CD14-positive monocyte (primary cell): ENCODE results near the gene RMI1. TPM values are rescaled to one million over a fixed set of nuclear protein-coding genes. Genes with fewer than 3 reads are reported as not detected.

ENCODE experiments used
- DNase-seq, 3 donors: peaks; one replicate each; pipeline ENCODE4 v3.0.0-alpha.2; 2011 to 2022
- H2AFZ ChIP-seq: 2 replicates; pipeline ENCODE4 v1.6.0; 2012; ENCODE audit warnings: mild to moderate bottlenecking, low read depth, low read length, inconsistent platforms; ENCODE audit not compliant: insufficient read depth, poor library complexity, severe bottlenecking
- H3K27ac ChIP-seq, 2 donors: 1 replicate in 1 of 2; 2 replicates in 1 of 2; pipeline ENCODE4 v1.5.1; 2012 to 2013; ENCODE audit warnings: low read length in 2 of 2, control low read depth in 1 of 2, inconsistent platforms in 1 of 2, low read depth in 1 of 2, mild to moderate bottlenecking in 1 of 2
- H3K27me3 ChIP-seq, 2 donors: one replicate each; pipeline versions ENCODE4 v1.6.0 to v1.6.1; 2011 to 2013; ENCODE audit warnings: low read length in 2 of 2; ENCODE audit not compliant: control insufficient read depth in 2 of 2, insufficient read depth in 2 of 2
- H3K36me3 ChIP-seq, 2 donors: replicated peaks in 1 of 2; 1 replicate in 1 of 2; 2 replicates in 1 of 2; pipeline versions ENCODE4 v1.5.1 to v1.6.1; 2012 to 2013; ENCODE audit warnings: low read length in 2 of 2, control low read depth in 1 of 2, inconsistent platforms in 1 of 2, mild to moderate bottlenecking in 1 of 2; ENCODE audit not compliant: insufficient read depth in 2 of 2, control insufficient read depth in 1 of 2
- H3K4me1 ChIP-seq, 2 donors: 1 replicate in 1 of 2; 2 replicates in 1 of 2; pipeline versions ENCODE4 v1.5.1 to v1.6.1; 2012 to 2013; ENCODE audit warnings: low read length in 2 of 2, control low read depth in 1 of 2, inconsistent platforms in 1 of 2, mild to moderate bottlenecking in 1 of 2, moderate library complexity in 1 of 2; ENCODE audit not compliant: insufficient read depth in 2 of 2, control insufficient read depth in 1 of 2
- H3K4me2 ChIP-seq: replicated peaks from 2 replicates; pipeline ENCODE3; 2012; ENCODE audit warnings: low read length, moderate library complexity, mild to moderate bottlenecking; ENCODE audit not compliant: poor library complexity, severe bottlenecking; ENCODE audit errors: extremely low read depth
- H3K4me3 ChIP-seq, 3 experiments: fragments of 200-600 bp in 1 of 3; sonication (generic) in 1 of 3; replicated peaks in 1 of 3; 1 replicate in 2 of 3; 2 replicates in 1 of 3; pipeline ENCODE4 v1.5.1; 2011 to 2013; ENCODE audit warnings: low read length in 3 of 3, mild to moderate bottlenecking in 3 of 3, control low read depth in 2 of 3, low read depth in 2 of 3, inconsistent platforms in 1 of 3, moderate library complexity in 1 of 3
- H3K79me2 ChIP-seq: 2 replicates; pipeline ENCODE4 v1.6.0; 2012; ENCODE audit warnings: mild to moderate bottlenecking, control low read depth, inconsistent platforms, low read length, moderate library complexity; ENCODE audit not compliant: insufficient read depth
- H3K9ac ChIP-seq: 2 replicates; pipeline ENCODE4 v1.6.0; 2017; ENCODE audit warnings: low read length, mild to moderate bottlenecking; ENCODE audit not compliant: insufficient read depth, poor library complexity, severe bottlenecking
- H3K9me3 ChIP-seq, 2 donors: replicated peaks in 1 of 2; 1 replicate in 1 of 2; 2 replicates in 1 of 2; pipeline versions ENCODE4 v1.5.1 to v1.6.1; 2012 to 2013; ENCODE audit warnings: low read length in 2 of 2, control low read depth in 1 of 2; ENCODE audit not compliant: control insufficient read depth in 1 of 2, insufficient read depth in 1 of 2
- H4K20me1 ChIP-seq: 2 replicates; pipeline ENCODE4 v1.6.0; 2012; ENCODE audit warnings: mild to moderate bottlenecking, low read length, control low read depth, moderate library complexity; ENCODE audit not compliant: insufficient read depth
- H3K27ac Mint-ChIP-seq, 7 donors: one replicate each; pipeline ENCODE4 v1.8.0; 2020; ENCODE audit warnings: mild to moderate bottlenecking in 7 of 7, mixed read lengths in 7 of 7, moderate library complexity in 6 of 7, inconsistent platforms in 2 of 7
- H3K27me3 Mint-ChIP-seq, 3 donors: one replicate each; pipeline ENCODE4 v1.8.0; 2021 to 2022; ENCODE audit warnings: low read depth in 3 of 3, mild to moderate bottlenecking in 3 of 3, mixed read lengths in 3 of 3, moderate library complexity in 3 of 3, inconsistent platforms in 1 of 3
- H3K36me3 Mint-ChIP-seq, 2 donors: one replicate each; pipeline ENCODE4 v1.8.0; 2020; ENCODE audit warnings: mixed read lengths in 2 of 2, inconsistent platforms in 1 of 2, mild to moderate bottlenecking in 1 of 2
- H3K4me1 Mint-ChIP-seq: one replicate; pipeline ENCODE4 v1.8.0; 2020; ENCODE audit warnings: mild to moderate bottlenecking, mixed read lengths
- H3K4me3 Mint-ChIP-seq, 2 donors: one replicate each; pipeline ENCODE4 v1.8.0; 2020; ENCODE audit warnings: mild to moderate bottlenecking in 2 of 2, mixed read lengths in 2 of 2, moderate library complexity in 1 of 2
- H3K9me3 Mint-ChIP-seq, 7 donors: one replicate each; pipeline ENCODE4 v1.8.0; 2020 to 2022; ENCODE audit warnings: mixed read lengths in 7 of 7, mild to moderate bottlenecking in 6 of 7, moderate library complexity in 6 of 7, inconsistent platforms in 2 of 7
- WGBS: methylation state at CpG from one replicate; pipeline ENCODE4 v1.1.5; 2013; ENCODE audit warnings: missing lambda C conversion rate; ENCODE audit not compliant: insufficient coverage; 5-methylcytosine and 5-hydroxymethylcytosine counted together
- intact Hi-C, 2 donors: fragments of 100-400 bp; cut with micrococcal nuclease; formaldehyde crosslinking; loops; one replicate each; pipeline versions ENCODE4 v1.15.0 to v1.15.1; 2023
- polyA plus RNA-seq, 3 donors: library from polyadenylated mRNA; depleted of rRNA in 1 of 3; unstranded in 2 of 3; stranded (reverse) in 1 of 3; fragments of 300-500 nt in 2 of 3; fragments of >200 nt in 1 of 3; fragmentation: Illumina TruSeq in 2 of 3; gene quantifications; 1 replicate in 2 of 3; 2 replicates in 1 of 3; pipeline ENCODE4 v1.2.3, GENCODE V29; 2012 to 2021
- TF ChIP-seq, protein P1 (sequence below): fragments of 200-600 bp; IDR thresholded peaks from one replicate; pipeline ENCODE4 v1.8.0; 2022; ENCODE audit warnings: antibody characterized with exemption, mild to moderate bottlenecking

RMI1 gene
- polyA plus RNA-seq, 3 donors, result 1.7 to 11.5 (median 5.3) TPM

DNA sequence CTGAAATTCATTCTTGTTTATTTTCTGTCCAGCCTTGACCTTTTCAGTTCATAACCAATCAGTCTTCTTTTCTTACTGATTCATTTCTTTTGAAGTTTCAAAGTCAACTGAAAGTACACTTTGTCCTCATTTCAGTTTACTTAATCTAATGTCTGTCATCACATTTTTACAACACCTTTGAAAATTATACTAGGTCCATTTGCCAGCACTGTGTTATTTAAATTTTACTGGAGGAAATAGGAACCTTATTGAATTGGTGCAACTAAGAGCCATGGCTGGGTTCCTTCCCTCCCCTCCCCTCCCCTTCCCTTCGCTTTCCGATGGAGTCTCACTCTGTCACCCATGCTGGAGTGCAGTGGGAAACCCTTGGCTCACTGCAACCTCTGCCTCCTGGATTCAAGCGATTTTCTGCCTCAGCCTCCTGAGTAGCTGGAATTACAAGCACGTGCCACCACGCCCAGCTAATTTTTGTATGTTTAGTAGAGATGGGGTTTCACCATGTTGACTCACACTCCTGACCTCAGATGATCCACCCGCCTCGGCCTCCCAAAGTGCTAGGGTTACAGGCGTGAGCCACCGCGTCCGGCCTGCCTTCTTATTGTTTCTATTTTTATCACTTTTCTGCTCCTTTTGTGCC, 6.3 kb downstream of the RMI1 start:
- Histone ChIP-seq H3K4me2 (no peak overlapping the region), H3K4me3 (no peak overlapping the region), H3K9me3 (no peaks in the 10 kb centered on the region), H3K27ac (peak overlapping the region in 1 of 2 donors; percentile 35), H3K79me2 (peaks cover 98% of the 10 kb centered on the region), H4K20me1 (peaks cover 12% of the 10 kb centered on the region), H2AFZ (no peak overlapping the region), H3K4me1 (peaks cover 4 to 22% of the 10 kb centered on the region in 2 donors), H3K9ac (no peak overlapping the region), H3K27me3 (no peaks in the 10 kb centered on the region), H3K36me3 (peaks cover 17 to 22% of the 10 kb centered on the region in 2 donors)
- no peaks in the 10 kb centered on the region for H3K9me3 Mint-ChIP-seq
- H3K27me3 Mint-ChIP-seq, result peaks cover 0 to 3% (median 0%) of the 10 kb centered on the region in 3 donors
- peaks cover 23 to 33% of the 10 kb centered on the region in 2 donors for H3K36me3 Mint-ChIP-seq
- TF ChIP-seq, protein P1, sequence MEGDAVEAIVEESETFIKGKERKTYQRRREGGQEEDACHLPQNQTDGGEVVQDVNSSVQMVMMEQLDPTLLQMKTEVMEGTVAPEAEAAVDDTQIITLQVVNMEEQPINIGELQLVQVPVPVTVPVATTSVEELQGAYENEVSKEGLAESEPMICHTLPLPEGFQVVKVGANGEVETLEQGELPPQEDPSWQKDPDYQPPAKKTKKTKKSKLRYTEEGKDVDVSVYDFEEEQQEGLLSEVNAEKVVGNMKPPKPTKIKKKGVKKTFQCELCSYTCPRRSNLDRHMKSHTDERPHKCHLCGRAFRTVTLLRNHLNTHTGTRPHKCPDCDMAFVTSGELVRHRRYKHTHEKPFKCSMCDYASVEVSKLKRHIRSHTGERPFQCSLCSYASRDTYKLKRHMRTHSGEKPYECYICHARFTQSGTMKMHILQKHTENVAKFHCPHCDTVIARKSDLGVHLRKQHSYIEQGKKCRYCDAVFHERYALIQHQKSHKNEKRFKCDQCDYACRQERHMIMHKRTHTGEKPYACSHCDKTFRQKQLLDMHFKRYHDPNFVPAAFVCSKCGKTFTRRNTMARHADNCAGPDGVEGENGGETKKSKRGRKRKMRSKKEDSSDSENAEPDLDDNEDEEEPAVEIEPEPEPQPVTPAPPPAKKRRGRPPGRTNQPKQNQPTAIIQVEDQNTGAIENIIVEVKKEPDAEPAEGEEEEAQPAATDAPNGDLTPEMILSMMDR, result no peak
- H3K4me3 Mint-ChIP-seq, result no peak overlapping the region
- peaks cover 31% of the 10 kb centered on the region for H3K4me1 Mint-ChIP-seq
- peak overlapping the region in 5 of 7 donors; percentile 20 to 69 (median 30) for H3K27ac Mint-ChIP-seq
- WGBS, result no CpG with 5 or more reads among the region's 11 CpGs
- DNase-seq, result peak in 1 of 3 donors; percentile 25
- intact Hi-C loops, result loop anchor here in 1 of 2 donors (10.0 kb wide), 1 partner anchor 282 kb away; the partner anchor contains the start of gene UBQLN1

DNA sequence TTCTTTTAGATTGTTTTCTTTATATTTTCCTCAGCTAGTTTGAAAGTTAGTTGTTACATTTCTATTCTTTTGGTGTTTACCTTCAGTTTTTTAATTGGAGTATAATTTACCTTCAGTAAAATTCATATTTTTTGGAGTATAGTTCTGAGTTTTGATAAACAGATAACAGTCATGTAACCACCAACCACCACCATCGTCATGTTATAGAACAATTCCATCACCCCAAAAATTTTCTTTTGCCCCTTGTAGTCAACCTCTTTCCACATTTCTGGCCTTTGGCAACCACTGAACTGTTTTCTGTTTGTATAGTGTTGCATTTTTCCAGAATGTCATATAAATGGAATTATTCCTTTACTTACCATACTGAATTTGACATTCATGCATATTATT, 6.8 kb downstream of the RMI1 start:
- DNase-seq, result no peak
- H3K9me3 Mint-ChIP-seq, result no peaks in the 10 kb centered on the region
- H3K4me1 ChIP-seq, result peaks cover 0 to 17% of the 10 kb centered on the region in 2 donors
- peaks cover 17 to 22% of the 10 kb centered on the region in 2 donors for H3K36me3 ChIP-seq
- H3K4me3 ChIP-seq, result no peak overlapping the region
- H3K27ac Mint-ChIP-seq, result peak overlapping the region in 5 of 7 donors; percentile 20 to 69 (median 30)
- peak overlapping the region in 1 of 2 donors; percentile 35 for H3K27ac ChIP-seq
- peaks cover 98% of the 10 kb centered on the region for H3K79me2 ChIP-seq
- H3K9me3 ChIP-seq, result no peaks in the 10 kb centered on the region
- H4K20me1 ChIP-seq, result peaks cover 12% of the 10 kb centered on the region
- no peaks in the 10 kb centered on the region for H3K27me3 ChIP-seq
- H3K4me1 Mint-ChIP-seq, result peaks cover 25% of the 10 kb centered on the region
- no peak overlapping the region for H3K9ac ChIP-seq
- H2AFZ ChIP-seq, result no peak overlapping the region
- WGBS, result no CpG with 5 or more reads among the region's 1 CpG
- H3K27me3 Mint-ChIP-seq, result peaks cover 0 to 3% (median 0%) of the 10 kb centered on the region in 3 donors
- intact Hi-C loops, result loop anchor here in 1 of 2 donors (10.0 kb wide), 1 partner anchor 283 kb away; the partner anchor contains the start of gene UBQLN1
- H3K4me2 ChIP-seq, result no peak overlapping the region
- no peak overlapping the region for H3K4me3 Mint-ChIP-seq
- TF ChIP-seq, protein P1, result no peak
- H3K36me3 Mint-ChIP-seq, result peaks cover 25 to 38% of the 10 kb centered on the region in 2 donors
